Fibroblast of lung (primary cell): ENCODE results near the gene PZP. TPM values are rescaled to one million over a fixed set of nuclear protein-coding genes. Genes with fewer than 3 reads are reported as not detected.
"Not testable (repeated sequence)": the region's sequence is repeated elsewhere in the genome, so short reads cannot be mapped to it uniquely, and the experiment has no call there.

Source experiments
- DNase-seq, 2 donors: peaks; one replicate each; pipeline versions ENCODE4 v3.0.0 to v3.0.0-alpha.2; 2010; ENCODE audit warnings: low read depth in 2 of 2
- H2AFZ ChIP-seq: 2 replicates; pipeline ENCODE4 v1.5.1; 2012; ENCODE audit warnings: low read length, control low read depth, inconsistent platforms
- H3K27ac ChIP-seq: 2 replicates; pipeline ENCODE4 v1.5.1; 2011; ENCODE audit warnings: low read length, control low read depth; ENCODE audit not compliant: insufficient read depth
- H3K27me3 ChIP-seq: 2 replicates; pipeline ENCODE4 v1.5.1; 2011; ENCODE audit warnings: mild to moderate bottlenecking, low read length; ENCODE audit not compliant: control insufficient read depth, insufficient read depth
- H3K36me3 ChIP-seq: 2 replicates; pipeline ENCODE4 v1.5.1; 2011; ENCODE audit warnings: low read length; ENCODE audit not compliant: control insufficient read depth, insufficient read depth
- H3K4me1 ChIP-seq: 2 replicates; pipeline ENCODE4 v1.5.1; 2011; ENCODE audit warnings: low read length; ENCODE audit not compliant: control insufficient read depth, insufficient read depth; ENCODE audit errors: extremely low read depth
- H3K4me2 ChIP-seq: 2 replicates; pipeline ENCODE4 v1.5.1; 2011; ENCODE audit warnings: low read length, control low read depth; ENCODE audit not compliant: insufficient read depth; ENCODE audit errors: extremely low read depth
- H3K4me3 ChIP-seq, 4 experiments: fragments of 200-600 bp in 1 of 4; sonication (generic) in 1 of 4; replicated peaks in 1 of 4; 2 replicates each; pipeline ENCODE4 v1.5.1; 2011 to 2016; ENCODE audit warnings: low read length in 4 of 4, low read depth in 3 of 4, mild to moderate bottlenecking in 3 of 4, control low read depth in 2 of 4, inconsistent platforms in 1 of 4, mixed read lengths in 1 of 4; ENCODE audit not compliant: insufficient read depth in 1 of 4; ENCODE audit errors: control extremely low read depth in 1 of 4
- H3K79me2 ChIP-seq: 2 replicates; pipeline ENCODE4 v1.5.1; 2012; ENCODE audit warnings: mild to moderate bottlenecking, low read length, inconsistent platforms; ENCODE audit not compliant: control insufficient read depth, insufficient read depth
- H3K9ac ChIP-seq: 2 replicates; pipeline ENCODE4 v1.5.1; 2011; ENCODE audit warnings: mild to moderate bottlenecking, low read length, control low read depth; ENCODE audit not compliant: insufficient read depth
- H3K9me3 ChIP-seq: 2 replicates; pipeline ENCODE4 v1.5.1; 2012; ENCODE audit warnings: low read depth, low read length; ENCODE audit not compliant: control insufficient read depth, insufficient read depth
- H4K20me1 ChIP-seq: 2 replicates; pipeline ENCODE4 v1.5.1; 2011; ENCODE audit warnings: low read length; ENCODE audit not compliant: control insufficient read depth, insufficient read depth; ENCODE audit errors: extremely low read depth
- CTCF ChIP-seq, 2 donors: IDR thresholded peaks in 1 of 2; conservative IDR thresholded peaks in 1 of 2; 1 replicate in 1 of 2; 2 replicates in 1 of 2; pipeline ENCODE4 v1.5.1; 2011 to 2012; ENCODE audit warnings: low read length in 2 of 2, control low read depth in 1 of 2, inconsistent platforms in 1 of 2, low read depth in 1 of 2, mild to moderate bottlenecking in 1 of 2
- EZH2 ChIP-seq: IDR thresholded peaks from 2 replicates; pipeline ENCODE4 v1.5.1; 2012; ENCODE audit warnings: low read length, control low read depth, mild to moderate bottlenecking; ENCODE audit errors: missing control alignments
- polyA plus RNA-seq, 2 donors: library from polyadenylated mRNA; depleted of rRNA in 1 of 2; stranded (reverse) in 1 of 2; unstranded in 1 of 2; fragments of >200 nt; gene quantifications; 2 replicates each; pipeline ENCODE4 v1.2.1, GENCODE V29; 2011 to 2012; ENCODE audit warnings: missing spikeins in 1 of 2
- total RNA-seq: library from RNA; depleted of rRNA; stranded (reverse); fragments of >200 nt; gene quantifications from 2 replicates; pipeline ENCODE4 v1.2.1, GENCODE V29; 2014

Gene PZP
- total and polyA plus RNA-seq, 2 donors (not counting 1 experiment from before 2014, with no cell fraction given) = not detected

DNA sequence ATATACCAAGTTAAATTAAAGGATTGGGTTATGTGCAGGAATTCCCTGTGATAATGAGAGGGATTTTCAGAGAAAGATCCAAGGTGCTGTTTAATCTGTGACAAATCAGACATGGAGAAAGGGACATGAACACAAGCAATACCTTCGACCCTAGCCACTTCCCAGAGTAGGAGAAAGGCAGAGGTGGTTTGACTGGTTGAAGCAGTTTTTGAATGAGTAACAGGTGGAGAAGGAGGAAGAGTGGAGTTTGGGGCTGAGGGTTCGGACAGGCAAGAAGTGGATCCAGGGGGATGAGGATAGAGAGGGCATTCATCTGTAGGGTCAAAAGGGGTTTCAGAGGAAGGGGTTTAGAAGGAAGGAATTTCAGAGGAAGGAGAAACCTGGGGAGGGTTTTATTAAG lies 65.1 kb downstream of the PZP start:
- H3K36me3 ChIP-seq = no peaks in the 10 kb centered on the region
- TF ChIP-seq EZH2 (no peak), CTCF (conservative IDR thresholded peaks at IDR 0.05 in 1 of 2, IDR thresholded peaks at IDR 0.05 in 1 of 2; ENCODE audit: low read depth in 1 of 2, low read length in 2 of 2) (no peak)
- H3K27me3 ChIP-seq = no peaks in the 10 kb centered on the region
- H3K4me3 ChIP-seq = no peak overlapping the region
- no peak overlapping the region for H3K27ac ChIP-seq
- no peaks in the 10 kb centered on the region for H3K79me2 ChIP-seq
- H2AFZ ChIP-seq = no peak overlapping the region
- H3K9me3 ChIP-seq = no peaks in the 10 kb centered on the region
- H3K4me1 ChIP-seq = no peaks in the 10 kb centered on the region
- DNase-seq = no peak
- no peak overlapping the region for H3K4me2 ChIP-seq
- no peaks in the 10 kb centered on the region for H4K20me1 ChIP-seq
- H3K9ac ChIP-seq = no peak overlapping the region

- not testable (repeated sequence) for H3K9ac ChIP-seq, H3K27me3 ChIP-seq, H3K4me1 ChIP-seq, H2AFZ ChIP-seq, H3K36me3 ChIP-seq, H3K79me2 ChIP-seq, H4K20me1 ChIP-seq, H3K27ac ChIP-seq, H3K4me2 ChIP-seq, H3K4me3 ChIP-seq, H3K9me3 ChIP-seq, DNase-seq
Observed at GRCh38 chr12:9139588-9140290, 68.5 kb downstream of the PZP start.

GRCh38 chr12:9135903-9136310 lies 72.3 kb downstream of the PZP start:
- no peaks in the 10 kb centered on the region for H3K79me2 ChIP-seq
- no peak overlapping the region for H3K9ac ChIP-seq
- H3K4me3 ChIP-seq = no peak overlapping the region
- H2AFZ ChIP-seq = no peak overlapping the region
- no peaks in the 10 kb centered on the region for H3K27me3 ChIP-seq
- no peak overlapping the region for H3K27ac ChIP-seq
- no peak overlapping the region for H3K4me2 ChIP-seq
- H3K4me1 ChIP-seq = peaks cover 2% of the 10 kb centered on the region
- H3K36me3 ChIP-seq = no peaks in the 10 kb centered on the region
- H4K20me1 ChIP-seq = no peaks in the 10 kb centered on the region
- no peak for DNase-seq
- H3K9me3 ChIP-seq = no peaks in the 10 kb centered on the region
- TF ChIP-seq CTCF (conservative IDR thresholded peaks at IDR 0.05 in 1 of 2, IDR thresholded peaks at IDR 0.05 in 1 of 2; ENCODE audit: low read depth in 1 of 2, low read length in 2 of 2) = no peak
- no peak for TF ChIP-seq EZH2
